PC-9 (cell line): ENCODE measurements around the gene NEDD8. TPM values are rescaled to one million over a fixed set of nuclear protein-coding genes. Genes with fewer than 3 reads are reported as not detected.

Experiments used
- BruUV-seq: library from RNA; stranded (reverse); fragments of 400-500 nt; replicated peaks from 2 replicates; lab custom pipeline; 2021; lab: Mats Ljungman, UMichigan
- CTCF ChIA-PET: fragments of 300-600 bp; sonication (Branson Sonifier 250); formaldehyde crosslinking; loops from one replicate; lab custom pipeline; 2022; ENCODE audit warnings: antibody characterized with exemption; lab: Charles Lee
- POLR2A ChIA-PET: fragments of 300-600 bp; sonication (Branson Sonifier 250); formaldehyde crosslinking; loops from one replicate; lab custom pipeline; 2022; ENCODE audit warnings: antibody characterized with exemption; ENCODE audit not compliant: unreplicated experiment; lab: Charles Lee
- DNase-seq, 2 experiments: peaks; one replicate each; pipeline versions ENCODE4 v3.0.0 to v3.0.0-alpha.2; 2015 to 2022; ENCODE audit warnings: mixed read lengths in 1 of 2
- H2AFZ ChIP-seq: fragments of 200-600 bp; sonication (generic); 2 replicates; pipeline ENCODE4 v1.8.1; 2017; ENCODE audit warnings: antibody characterized with exemption
- H3F3A ChIP-seq: fragments of 200-600 bp; sonication (generic); 2 replicates; pipeline ENCODE4 v1.8.1; 2017; ENCODE audit warnings: antibody characterized with exemption, mild to moderate bottlenecking, low read depth; ENCODE audit not compliant: insufficient read depth
- H3K27ac ChIP-seq: fragments of 200-600 bp; sonication (generic); 2 replicates; pipeline ENCODE4 v1.6.1; 2016; ENCODE audit warnings: mixed run types
- H3K27me3 ChIP-seq: fragments of 200-600 bp; sonication (generic); 2 replicates; pipeline ENCODE4 v1.6.1; 2016; ENCODE audit warnings: low read depth, mixed run types; ENCODE audit not compliant: insufficient read depth
- H3K36me3 ChIP-seq: fragments of 200-600 bp; sonication (generic); 2 replicates; pipeline ENCODE4 v1.6.1; 2016; ENCODE audit warnings: low read depth, mixed run types
- H3K4me1 ChIP-seq: fragments of 200-600 bp; sonication (generic); replicated peaks from 2 replicates; pipeline ENCODE4 v1.6.1; 2016; ENCODE audit warnings: mixed run types; ENCODE audit not compliant: insufficient read depth
- H3K4me2 ChIP-seq: fragments of 200-600 bp; sonication (generic); 2 replicates; pipeline ENCODE4 v1.6.1; 2017; ENCODE audit warnings: mixed run types
- H3K4me3 ChIP-seq: fragments of 200-600 bp; sonication (generic); 2 replicates; pipeline ENCODE4 v1.6.1; 2016; ENCODE audit warnings: mixed run types
- H3K79me2 ChIP-seq: fragments of 200-600 bp; sonication (generic); 2 replicates; pipeline ENCODE4 v1.6.1; 2017; ENCODE audit warnings: low read depth, mixed run types
- H3K9me2 ChIP-seq: fragments of 200-600 bp; sonication (generic); 2 replicates; pipeline ENCODE4 v1.8.1; 2017; ENCODE audit warnings: mild to moderate bottlenecking; ENCODE audit not compliant: insufficient read depth
- H3K9me3 ChIP-seq: fragments of 200-600 bp; sonication (generic); 2 replicates; pipeline ENCODE4 v1.8.1; 2016; ENCODE audit warnings: low read depth; ENCODE audit not compliant: insufficient read depth
- H4K20me1 ChIP-seq: fragments of 200-600 bp; sonication (generic); 2 replicates; pipeline ENCODE4 v1.8.1; 2017; ENCODE audit not compliant: insufficient read depth
- CTCF ChIP-seq: fragments of 200-600 bp; sonication (generic); conservative IDR thresholded peaks from 2 replicates; pipeline ENCODE4 v1.6.1; 2017; ENCODE audit warnings: mixed run types, antibody characterized with exemption, mild to moderate bottlenecking, moderate library complexity
- EZH2 ChIP-seq: fragments of 200-600 bp; sonication (generic); IDR thresholded peaks from 2 replicates; pipeline ENCODE4 v1.8.0; 2017; ENCODE audit warnings: antibody characterized with exemption, low read depth
- intact Hi-C: fragments of 100-400 bp; cut with micrococcal nuclease; formaldehyde crosslinking; loops from one replicate; pipeline ENCODE4 v1.10.0; 2022; ENCODE audit not compliant: unreplicated experiment
- total RNA-seq: library from RNA; stranded (reverse); gene quantifications from 2 replicates; pipeline ENCODE4 v1.2.3, GENCODE V29; 2021

The NEDD8 gene
- total RNA-seq, 1 experiment from 2014 or later, result 179 TPM

GRCh38 chr14:24252289-24253124 lies 20.3 kb upstream of the NEDD8 start:
- Histone ChIP-seq H3K27ac (no peak overlapping the region), H3K4me3 (no peak overlapping the region), H4K20me1 (no peaks in the 10 kb centered on the region), H3K9me2 (no peaks in the 10 kb centered on the region), H3K4me2 (no peak overlapping the region), H2AFZ (no peak overlapping the region), H3K36me3 (no peaks in the 10 kb centered on the region), H3K79me2 (no peaks in the 10 kb centered on the region), H3K9me3 (no peaks in the 10 kb centered on the region), H3K4me1 (no peaks in the 10 kb centered on the region), H3K27me3 (no peaks in the 10 kb centered on the region), H3F3A (no peaks in the 10 kb centered on the region)
- intact Hi-C loops, result no loop called here
- CTCF ChIA-PET, result no interaction called here
- DNase-seq, result no peak
- BruUV-seq, result no TSS peak
- POLR2A ChIA-PET, result no interaction called here
- TF ChIP-seq CTCF (no peak), EZH2 (no peak)

- intact Hi-C loops, result no loop called here
- BruUV-seq, result no TSS peak
- CTCF ChIA-PET, result interaction anchor here (0.6 kb wide), 1 partner anchor 160 kb away, joined by 4 read pairs; no protein-coding TSS in a partner anchor
These were observed 19.7 kb upstream of the NEDD8 start for GRCh38 chr14:24251880-24252288.

GRCh38 chr14:24250354-24250753 lies 18.2 kb upstream of the NEDD8 start:
- Histone ChIP-seq H3K36me3 (no peaks in the 10 kb centered on the region), H3K9me3 (no peaks in the 10 kb centered on the region), H4K20me1 (no peaks in the 10 kb centered on the region), H3K4me1 (no peaks in the 10 kb centered on the region), H2AFZ (no peak overlapping the region), H3K79me2 (no peaks in the 10 kb centered on the region), H3K27ac (no peak overlapping the region), H3K27me3 (no peaks in the 10 kb centered on the region), H3K4me2 (no peak overlapping the region), H3K4me3 (no peak overlapping the region), H3K9me2 (no peaks in the 10 kb centered on the region), H3F3A (no peaks in the 10 kb centered on the region)
- no TSS peak for BruUV-seq
- no peak for TF ChIP-seq EZH2
- no peak for TF ChIP-seq CTCF
- ChIA-PET POLR2A (no interaction called here), CTCF (no interaction called here)
- DNase-seq, result no peak
- intact Hi-C loops, result no loop called here

More at GRCh38 chr14:24251880-24252288, 19.7 kb upstream of the NEDD8 start:
- H3K9me2 ChIP-seq, result no peaks in the 10 kb centered on the region
- no peaks in the 10 kb centered on the region for H3K4me1 ChIP-seq
- H3K79me2 ChIP-seq, result no peaks in the 10 kb centered on the region
- POLR2A ChIA-PET, result no interaction called here
- H3K4me3 ChIP-seq, result no peak overlapping the region
- TF ChIP-seq EZH2, result no peak
- TF ChIP-seq CTCF, result no peak
- peak; percentile 9 to 37 for DNase-seq
- no peak overlapping the region for H2AFZ ChIP-seq
- H3K27me3 ChIP-seq, result no peaks in the 10 kb centered on the region
- H3K27ac ChIP-seq, result no peak overlapping the region
- no peaks in the 10 kb centered on the region for H4K20me1 ChIP-seq
- no peaks in the 10 kb centered on the region for H3F3A ChIP-seq
- no peaks in the 10 kb centered on the region for H3K9me3 ChIP-seq
- no peaks in the 10 kb centered on the region for H3K36me3 ChIP-seq
- H3K4me2 ChIP-seq, result no peak overlapping the region
